NCI-H2107 (cell line): ENCODE results near the gene KRT78.
"Not testable (repeated sequence)": the region's sequence is repeated elsewhere in the genome, so short reads cannot be mapped to it uniquely, and the experiment has no call there.

Experiments
- DNase-seq: peaks from one replicate; lab custom pipeline; 2025; lab: John Stamatoyannopoulos, UW

The KRT78 gene

DNA sequence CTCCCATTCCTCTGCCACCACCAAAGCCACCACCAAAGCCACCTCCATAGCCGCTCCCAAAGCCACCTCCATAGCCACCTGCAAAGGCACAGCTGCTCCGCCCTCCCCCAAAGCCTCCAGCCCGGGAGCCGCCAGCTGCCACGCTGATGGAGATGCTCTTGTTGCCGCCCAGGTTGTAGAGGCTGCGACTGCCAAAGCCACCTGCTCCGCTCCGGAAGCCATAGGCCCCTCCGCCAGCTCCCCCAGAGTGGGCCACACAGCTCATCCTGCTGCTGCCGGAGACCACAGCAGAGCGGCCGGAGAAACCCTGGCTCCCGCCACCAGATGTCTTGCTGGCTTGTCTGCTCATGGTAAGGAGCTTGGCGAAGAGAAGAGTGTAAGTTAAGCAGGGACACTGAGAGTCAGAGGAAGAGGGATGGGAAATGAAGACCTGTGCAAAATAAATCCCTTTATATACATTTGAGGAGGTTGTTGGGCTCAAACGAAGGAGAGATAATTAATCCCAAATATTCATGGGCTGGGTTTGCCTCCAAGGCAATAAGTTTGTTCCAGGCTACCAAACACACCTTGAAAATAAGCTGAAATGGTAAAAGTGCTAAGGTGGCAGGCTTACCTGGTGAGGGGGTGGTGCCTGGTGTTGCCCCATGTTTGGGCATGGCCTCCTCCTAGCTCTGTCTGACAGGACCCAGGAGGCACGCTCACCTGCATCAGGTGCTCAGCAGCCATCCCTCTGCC lies 52.9 kb downstream of the KRT78 start, which contains the start of gene KRT3:
Gene KRT3 (minus strand): TSS at position 424 of the 735 bp plus-strand sequence. CDS start 75 bp downstream, at position 349.
- DNase-seq, result no peak

DNA sequence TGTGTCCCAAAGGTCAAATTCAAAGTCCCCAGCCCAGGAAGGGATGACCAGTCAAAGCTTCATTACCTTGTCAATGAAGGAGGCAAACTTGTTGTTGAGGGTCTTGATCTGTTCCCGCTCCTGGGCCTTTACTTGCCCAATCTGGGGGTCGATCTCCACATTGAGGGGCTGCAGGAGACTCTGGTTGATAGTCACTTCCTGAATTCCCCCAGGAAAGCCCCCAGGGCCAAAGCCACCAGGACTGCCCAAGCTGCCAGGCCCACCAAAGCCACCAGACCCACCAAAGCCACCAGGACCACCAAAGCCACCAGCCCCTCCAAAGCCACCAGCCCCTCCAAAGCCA lies 53.5 kb downstream of the KRT78 start:
- not testable (repeated sequence) for DNase-seq

DNA sequence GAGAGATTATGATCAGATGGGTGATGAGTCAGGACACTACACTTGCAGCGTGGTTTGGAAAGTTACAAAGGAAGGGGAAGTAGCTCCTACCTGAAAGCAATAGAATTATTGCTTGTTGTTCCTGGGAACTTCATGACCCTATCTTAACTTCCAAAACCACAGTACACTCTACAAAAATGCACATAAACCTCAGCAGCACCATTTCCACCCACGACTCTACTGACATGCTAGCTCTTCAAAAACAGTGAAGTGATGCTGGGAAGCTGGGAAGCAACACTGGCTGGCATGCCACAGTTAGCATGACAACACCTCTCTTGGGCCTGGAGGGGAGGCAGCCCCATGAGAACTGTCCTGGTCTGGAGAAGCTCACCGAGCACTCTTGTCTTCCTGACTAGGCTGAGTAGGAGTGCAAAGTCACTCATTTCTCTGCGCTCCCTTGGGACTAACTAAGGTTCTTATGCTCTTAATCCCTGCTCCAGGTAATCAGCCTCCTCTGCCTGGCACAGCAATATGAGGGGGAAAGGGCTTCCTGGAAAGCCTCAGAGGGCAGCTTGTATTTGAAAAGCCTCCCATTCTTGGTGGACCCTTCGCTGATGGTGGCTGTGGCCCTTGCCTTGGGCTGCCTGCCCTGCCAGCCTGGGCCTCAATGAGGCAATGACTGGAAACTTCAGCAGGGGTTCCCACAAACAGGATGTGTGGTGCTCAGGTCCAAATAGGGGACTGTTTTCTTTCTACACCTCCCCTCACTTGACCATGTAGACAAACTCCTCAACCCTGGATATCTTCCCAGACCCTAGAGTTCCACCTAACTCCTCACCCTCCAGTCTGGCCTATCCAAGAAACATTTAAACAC lies 54.1 kb downstream of the KRT78 start:
- DNase-seq, result no peak

DNA sequence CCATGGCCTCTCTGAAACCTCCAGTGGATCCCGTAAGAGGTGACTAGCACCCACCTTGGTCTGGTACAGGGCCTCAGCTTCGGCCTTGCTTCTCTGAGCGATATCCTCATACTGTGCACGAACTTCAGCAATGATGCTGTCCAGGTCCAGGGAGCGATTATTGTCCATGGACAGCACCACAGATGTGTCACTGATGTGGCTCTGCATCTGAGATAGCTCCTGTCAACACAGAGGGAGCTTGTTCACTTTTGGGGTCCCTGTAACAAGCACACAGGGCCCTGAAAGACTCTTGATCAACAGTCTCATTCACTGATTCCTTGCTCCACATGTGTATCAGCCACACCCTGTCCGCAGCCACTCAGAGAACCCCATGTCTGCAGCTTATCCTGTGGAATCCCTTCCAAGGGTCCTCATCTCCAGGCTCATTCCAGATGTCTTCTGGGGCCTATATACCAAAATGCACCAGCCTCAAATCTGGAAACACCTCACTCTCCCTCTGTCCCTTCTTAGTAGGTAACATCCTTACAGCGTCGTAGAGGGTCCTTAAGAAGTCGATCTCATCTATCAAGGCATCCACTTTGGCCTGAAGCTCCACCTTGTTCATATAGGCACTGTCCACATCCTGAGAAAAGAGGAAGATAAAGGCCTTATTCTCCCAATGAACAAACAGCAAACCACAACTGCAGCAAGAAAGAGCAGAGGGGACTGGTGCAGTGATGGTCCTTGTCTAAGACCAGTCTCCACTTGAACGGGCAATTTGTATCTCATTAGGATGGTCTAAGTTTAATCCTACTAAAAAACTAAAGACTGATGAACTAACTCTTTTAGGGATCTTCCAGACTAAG lies 56.4 kb downstream of the KRT78 start:
- DNase-seq, result no peak

DNA sequence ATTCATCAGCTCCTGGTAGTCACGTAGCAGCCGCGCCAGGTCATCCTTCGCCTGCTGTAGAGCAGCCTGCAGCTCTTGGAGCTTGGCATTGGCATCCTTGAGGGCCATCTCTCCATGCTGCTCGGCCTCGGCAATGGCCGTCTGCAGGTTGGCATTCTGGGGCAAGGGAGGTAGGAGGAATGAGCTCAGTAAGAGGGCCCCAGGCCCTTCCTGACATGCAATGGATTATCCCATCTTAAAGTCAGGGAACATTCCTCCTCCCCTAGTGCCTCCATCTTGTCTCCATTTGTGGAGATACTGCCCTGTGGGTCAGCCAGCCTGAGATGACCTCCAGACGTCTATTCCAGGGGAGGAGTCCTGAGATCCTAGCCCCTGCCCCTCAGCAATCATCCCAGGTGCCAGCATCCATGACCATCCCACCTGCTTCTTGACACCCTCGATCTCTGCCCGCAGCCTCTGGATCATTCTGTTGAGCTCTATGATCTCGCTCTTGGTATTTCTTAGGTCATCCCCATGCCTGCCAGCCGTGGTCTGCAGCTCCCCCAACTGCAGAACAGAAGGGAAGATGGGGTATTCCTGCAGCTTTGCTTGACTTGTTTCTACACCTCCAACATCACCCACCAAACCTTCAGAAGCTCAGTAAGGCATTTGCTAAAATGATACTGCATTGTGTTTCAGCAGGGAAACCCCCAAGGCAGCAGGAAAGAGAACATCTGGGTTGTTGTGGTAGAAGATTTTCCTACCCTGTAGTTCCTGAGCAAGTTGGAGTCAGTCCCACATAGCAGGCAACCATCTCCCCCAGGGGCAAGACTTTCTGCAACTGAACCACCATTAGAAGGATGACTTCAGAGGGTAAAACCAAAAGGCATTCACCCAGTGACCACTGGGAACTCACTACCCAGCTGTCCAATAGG lies 57.3 kb downstream of the KRT78 start:
- DNase-seq, result no peak

DNA sequence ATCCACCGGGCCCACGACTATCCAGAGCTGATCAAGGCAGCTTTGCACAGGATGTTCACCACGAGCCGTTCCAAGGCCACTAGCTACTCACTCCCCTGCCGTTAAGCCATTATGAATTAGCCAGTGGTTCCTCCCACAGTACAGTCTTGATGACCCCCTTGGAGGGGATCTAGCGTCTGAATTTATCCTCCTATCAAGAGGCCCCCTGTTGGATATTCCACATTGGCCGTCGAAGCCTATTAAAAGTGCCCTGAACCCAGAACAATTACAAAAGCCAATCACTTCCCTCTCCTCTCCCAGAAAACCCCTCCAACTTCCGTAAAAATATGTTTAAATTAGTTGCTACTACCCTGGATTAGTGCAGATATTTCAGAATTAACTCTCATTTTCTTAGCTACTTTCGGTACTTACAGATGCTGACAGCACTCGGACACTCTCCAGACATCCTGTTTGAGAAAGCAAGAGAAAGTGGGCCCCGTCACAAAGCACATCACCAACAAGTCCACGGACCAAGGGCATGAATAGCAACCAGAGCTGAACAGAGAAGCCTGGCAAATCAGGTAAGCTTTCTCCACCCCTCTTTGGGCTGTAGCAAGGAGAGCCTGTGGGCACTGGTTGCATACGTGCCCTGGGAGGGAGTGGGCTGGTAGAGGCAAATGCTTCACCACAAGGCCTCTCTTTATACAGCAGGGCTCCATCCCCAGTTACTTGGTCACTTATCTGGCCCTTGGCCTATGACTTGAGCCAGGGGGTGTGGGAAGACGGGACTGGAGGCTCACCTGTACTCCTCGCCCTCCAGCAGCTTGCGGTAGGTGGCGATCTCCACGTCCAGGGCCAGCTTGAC lies 58.1 kb downstream of the KRT78 start:
- no peak for DNase-seq

DNA sequence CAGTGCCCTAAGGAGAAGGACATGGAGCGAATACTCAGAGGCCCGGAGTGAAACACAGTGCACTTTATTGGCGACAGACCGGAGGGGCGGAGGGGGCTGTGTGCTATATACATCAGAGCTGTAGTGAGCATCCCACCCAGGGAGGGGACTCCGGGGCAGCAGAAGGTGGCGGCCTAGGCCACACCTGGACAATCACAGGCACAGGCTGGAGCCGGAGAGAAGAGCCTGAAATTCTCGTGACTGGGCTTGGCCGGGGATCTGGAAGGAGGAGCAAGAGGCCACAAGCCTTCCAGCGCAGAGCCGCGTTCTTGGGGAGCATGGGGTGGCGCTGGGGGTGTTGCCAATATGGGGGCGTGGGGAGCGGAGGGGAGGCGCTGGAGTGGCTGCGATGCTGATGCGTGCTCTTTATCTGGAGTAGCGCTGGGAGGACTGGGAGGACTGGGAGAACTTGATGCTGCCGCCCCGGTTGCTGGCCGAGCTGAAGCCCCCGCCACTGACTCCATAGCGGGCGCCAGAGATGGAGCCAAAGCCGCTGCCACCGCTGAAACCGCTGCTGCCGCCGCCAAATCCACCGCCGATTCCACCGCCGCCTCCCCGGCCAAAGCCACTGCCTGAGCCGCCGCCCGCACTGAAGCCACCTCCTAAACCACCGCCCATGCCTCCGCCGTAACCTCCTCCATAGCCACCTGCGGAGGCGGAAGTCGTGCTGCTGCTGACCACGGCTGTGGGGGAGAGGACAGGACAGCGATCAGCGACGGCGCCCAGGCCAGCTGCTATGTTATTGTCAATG lies 59.0 kb downstream of the KRT78 start:
- DNase-seq, result no peak

DNA sequence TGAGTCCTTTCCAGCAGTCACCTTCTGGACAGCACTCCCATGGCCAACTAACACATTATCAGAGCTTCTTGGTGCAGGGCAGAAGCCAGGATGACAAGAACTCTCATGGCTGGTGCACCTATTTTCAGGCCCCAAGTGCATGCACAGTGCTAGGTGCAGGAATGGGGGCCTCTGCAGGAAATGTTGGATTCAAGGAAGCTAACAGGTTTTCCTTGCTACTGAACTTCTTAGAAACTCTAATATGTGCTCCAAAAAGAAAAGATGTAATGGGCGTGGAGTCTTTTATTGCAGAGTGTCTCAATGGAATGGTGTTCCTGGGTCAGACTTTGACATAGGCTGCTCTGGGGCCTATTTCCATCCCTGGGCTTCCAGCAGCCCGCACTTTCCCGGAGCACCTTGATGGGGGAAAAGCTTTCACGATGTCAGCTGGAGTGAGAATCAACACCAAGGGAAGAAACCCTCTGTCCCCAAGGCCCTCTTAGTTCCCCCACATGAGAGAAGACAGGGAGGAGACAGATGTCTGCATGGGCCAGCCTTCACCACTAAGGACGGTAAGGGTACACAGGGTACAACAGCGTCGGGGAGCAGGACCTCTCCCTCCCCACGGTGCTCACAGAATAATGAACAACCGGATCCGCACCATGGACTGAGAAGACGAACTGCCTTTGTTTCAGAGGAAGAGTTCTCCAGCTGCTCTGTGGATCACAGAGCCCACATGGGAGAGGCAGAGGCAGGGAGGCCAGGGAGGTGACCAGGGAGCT lies 59.7 kb downstream of the KRT78 start:
- DNase-seq, result no peak

DNA sequence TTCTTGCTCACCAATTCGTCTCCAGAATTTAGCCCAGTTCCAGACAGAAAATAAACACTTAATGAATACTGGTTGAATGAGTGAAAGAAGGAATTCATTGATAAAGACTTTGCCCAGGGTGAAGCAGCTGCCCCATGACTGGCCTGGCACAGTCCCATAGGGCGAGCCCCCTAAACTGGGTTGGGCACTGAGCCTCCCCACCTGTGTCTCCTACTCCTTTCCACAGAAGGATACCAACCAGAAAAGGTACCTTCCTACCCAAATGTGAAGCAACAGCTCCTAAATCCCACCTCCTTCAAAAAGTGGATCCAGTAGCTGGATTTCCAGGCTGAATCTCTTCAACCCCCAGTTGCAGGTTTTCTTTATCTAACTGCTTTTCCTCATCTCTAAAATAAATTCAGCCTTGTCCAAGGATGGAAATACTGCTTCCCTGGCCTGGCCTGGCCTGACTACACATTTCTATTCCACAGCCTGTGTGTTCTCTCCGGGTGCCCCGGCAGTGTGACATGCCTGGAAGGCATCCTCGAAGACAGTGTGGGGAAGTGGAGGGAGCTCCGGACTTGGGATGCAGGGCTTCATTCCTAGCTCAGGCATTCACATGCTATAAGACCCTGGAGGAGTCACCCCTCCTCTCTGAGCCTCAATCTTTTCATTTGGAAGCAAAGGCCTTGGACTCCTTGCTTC lies 60.5 kb downstream of the KRT78 start:
- DNase-seq, result no peak
